HG03378 (cell line): Measurements from ENCODE around the gene DLGAP4.
"Not testable (repeated sequence)": the region's sequence is repeated elsewhere in the genome, so short reads cannot be mapped to it uniquely, and the experiment has no call there.

Experiments
- ATAC-seq: cut with Tn5 transposase; IDR thresholded peaks from one replicate; pipeline ENCODE4 v1.9.1; 2021; ENCODE audit warnings: mild to moderate bottlenecking, moderate library complexity; ENCODE audit not compliant: unreplicated experiment

The DLGAP4 gene

GRCh38 chr20:36467076-36467999, 161.2 kb downstream of the DLGAP4 start:
- ATAC-seq = no peak

- no peak for ATAC-seq
These were observed 162.2 kb downstream of the DLGAP4 start for GRCh38 chr20:36468149-36469000.

GRCh38 chr20:36469973-36470372, 163.8 kb downstream of the DLGAP4 start:
- ATAC-seq = no peak

- ATAC-seq = no peak
These were observed 165.9 kb downstream of the DLGAP4 start for GRCh38 chr20:36471885-36472636.

GRCh38 chr20:36472637-36473090, 166.5 kb downstream of the DLGAP4 start:
- ATAC-seq = no peak

DNA sequence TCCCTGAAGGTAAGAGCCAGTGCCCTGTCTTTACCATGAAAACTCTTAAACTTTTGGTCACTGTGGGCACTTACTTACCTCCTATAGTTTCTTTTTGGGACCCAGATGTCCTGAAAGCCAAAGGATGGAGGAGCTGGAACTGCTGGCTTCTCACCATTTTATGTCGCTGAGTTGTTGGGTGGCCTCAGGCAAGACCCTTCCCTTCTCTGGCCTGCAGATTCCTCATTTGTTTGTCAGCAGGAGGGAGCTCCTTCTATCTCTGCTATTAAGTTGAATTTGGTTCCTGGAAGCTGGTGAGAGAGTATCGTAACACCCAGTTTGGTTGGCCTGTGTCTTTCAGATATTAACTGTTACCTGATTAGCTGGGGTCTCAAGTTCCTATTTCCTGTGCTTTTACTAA, 167.0 kb downstream of the DLGAP4 start:
- no peak for ATAC-seq

GRCh38 chr20:36474563-36474962, 168.4 kb downstream of the DLGAP4 start:
- no peak for ATAC-seq

- not testable (repeated sequence) for ATAC-seq
These were observed 168.9 kb downstream of the DLGAP4 start for GRCh38 chr20:36475054-36475453.

- ATAC-seq = no peak
These were observed 171.3 kb downstream of the DLGAP4 start for GRCh38 chr20:36477475-36477874.

DNA sequence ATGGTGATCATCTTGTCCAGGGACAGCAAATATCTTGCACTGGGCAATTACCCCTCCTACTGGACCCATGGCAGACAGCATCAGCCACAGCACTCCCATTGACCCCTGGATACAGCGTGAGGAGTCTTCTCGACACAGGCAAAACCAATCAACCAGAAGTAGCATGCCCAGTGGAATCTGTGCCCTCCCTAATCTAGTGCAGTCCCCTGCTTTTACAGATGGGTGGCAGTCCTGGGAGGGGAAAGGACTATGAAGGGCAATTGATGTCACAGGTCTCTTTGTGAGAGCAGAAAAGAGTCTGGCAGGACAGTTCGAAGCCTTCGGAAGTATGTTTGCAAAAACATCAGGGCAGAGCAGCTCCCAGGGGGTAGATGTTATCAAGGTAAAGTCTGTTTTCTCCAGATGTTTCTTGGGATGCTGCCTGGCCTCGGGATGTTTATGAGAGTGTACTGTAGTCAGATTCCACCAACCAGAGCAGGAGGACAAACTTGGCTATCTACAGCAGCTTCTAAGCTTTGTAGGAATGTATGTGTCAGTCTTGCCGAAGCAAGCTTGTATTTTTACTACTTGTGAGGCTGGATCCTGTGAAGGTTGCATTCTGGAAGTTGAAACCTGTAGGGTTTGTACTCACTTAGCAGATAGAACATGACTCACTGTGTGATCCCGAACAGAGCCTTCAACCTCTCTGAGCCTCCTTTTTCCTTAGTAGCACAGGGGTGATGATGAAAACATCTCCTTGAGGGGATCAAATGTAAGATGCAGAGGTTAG, 172.2 kb downstream of the DLGAP4 start:
- no peak for ATAC-seq

DNA sequence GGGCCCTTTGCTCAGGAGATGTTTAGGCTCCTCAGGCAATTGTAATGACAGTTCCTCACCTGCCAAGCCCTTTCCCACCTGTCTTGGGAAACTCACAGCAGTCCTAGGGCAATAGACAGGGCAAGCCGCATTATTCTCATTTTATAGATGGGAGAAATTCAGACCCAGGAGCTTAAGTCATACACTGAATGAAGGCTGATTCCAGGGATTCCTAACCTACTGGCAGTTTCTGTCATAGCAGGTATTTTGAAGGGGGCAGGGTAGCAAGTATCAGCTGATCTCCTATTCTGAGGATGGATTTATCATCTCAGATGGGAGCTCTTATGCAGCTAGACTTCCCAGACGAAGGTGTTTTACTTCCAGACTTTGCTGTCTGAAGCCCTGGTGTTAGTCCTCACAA, 173.8 kb downstream of the DLGAP4 start:
- no peak for ATAC-seq

DNA sequence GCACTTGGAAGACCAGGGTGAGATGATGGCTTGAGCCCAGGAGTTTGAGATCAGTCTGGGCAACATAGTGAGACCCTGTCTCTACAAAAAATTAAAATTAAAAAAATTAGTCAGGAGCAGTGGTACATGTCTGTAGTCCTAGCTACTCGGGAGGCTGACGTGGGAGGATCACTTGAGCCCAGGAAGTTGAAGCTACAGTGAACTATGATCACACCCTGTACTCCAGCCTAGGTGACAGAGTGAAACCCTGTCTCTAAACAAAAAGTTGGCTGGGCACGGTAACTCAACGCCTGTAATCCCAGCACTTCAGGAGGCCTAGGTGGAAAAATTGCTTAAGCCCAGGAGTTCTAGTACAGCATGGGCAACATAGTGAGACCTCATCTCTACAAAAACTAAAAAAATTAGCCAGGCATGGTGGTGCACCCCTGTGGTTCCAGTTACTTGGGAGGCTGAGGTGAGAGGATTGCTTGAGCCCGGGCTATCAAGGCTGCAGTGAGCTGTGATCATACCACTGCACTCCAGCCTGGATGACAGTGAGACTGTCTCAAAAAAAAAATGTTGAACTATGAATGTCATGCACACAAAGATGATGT, 174.4 kb downstream of the DLGAP4 start:
- ATAC-seq = no peak

DNA sequence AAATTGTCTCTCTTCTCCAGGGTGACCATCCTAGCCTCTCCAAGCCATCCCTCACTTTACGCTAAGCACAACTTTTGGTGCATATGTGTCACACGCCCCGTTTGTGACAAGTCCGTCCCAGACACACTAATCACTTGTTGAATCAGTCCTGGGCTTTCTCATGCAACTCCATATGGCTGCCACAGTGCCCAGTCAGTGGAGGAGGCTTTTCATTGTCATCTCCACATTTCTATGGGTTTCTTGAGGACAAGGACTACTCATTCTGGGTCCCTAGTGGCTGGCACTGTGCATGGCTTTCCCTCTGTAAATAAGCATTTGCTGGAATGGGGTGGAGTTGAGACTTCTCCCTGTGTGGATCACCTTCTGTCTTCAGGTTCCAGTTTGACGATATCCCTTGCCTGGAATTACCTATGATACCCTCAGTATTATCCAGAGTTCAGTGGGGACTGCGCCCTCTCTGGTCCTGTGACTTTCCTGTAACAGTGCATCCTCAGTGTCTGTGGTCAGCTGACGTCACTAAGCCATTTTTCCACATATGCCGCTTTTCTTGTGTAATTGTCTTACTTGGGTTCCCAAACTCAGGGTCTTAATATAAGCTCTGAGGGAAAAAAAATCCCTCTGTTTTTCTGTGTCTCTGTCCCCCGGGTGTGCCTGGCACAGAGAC, 175.4 kb downstream of the DLGAP4 start:
- ATAC-seq = no peak

DNA sequence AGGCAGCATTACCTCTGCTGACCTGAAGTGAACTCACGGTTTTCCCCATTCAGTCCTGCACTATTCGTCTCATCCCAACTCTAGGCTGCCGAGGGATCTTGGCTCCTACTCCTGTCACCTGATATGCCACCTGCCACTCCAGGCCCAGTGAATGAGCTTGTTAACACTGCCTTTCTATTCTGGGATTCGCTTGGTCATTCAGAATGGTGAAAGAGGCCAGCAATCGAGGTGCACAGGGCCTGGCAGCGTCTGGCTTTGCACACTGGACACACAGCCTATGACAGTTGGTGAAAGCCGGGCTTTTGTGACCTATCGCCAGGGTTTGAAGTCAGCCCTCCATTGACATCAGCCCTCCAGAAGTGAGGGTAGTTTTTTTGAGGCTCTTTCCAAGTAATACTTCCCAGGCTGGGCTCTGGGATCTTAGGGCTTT, 175.9 kb downstream of the DLGAP4 start:
- ATAC-seq = no peak

- ATAC-seq = no peak
These were observed 177.2 kb downstream of the DLGAP4 start for GRCh38 chr20:36483209-36483918.

GRCh38 chr20:36483919-36484808, 178.0 kb downstream of the DLGAP4 start:
- ATAC-seq = no peak

GRCh38 chr20:36485286-36485685, 179.1 kb downstream of the DLGAP4 start:
- no peak for ATAC-seq

DNA sequence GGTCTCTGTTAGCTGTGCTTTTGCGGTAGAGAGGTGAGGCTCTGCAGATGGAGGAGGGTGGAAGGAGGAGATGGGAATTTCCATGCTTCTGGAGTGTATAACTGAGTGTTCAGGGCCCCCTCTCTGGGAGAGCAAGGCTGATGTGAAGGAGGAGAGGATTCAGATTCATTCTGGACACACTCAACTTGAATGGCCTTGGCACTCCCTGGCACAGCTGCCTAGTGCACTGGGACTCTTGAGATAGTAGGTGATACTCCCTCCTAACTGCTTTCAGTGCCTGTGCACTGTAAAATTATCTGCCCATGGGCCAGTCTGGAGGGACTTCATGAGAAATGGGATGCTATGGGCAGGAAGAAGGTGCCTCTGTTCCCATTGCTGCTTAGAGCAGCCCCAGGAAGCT, 180.9 kb downstream of the DLGAP4 start:
- no peak for ATAC-seq
